Measurements from ENCODE around the gene TAS2R3. TPM values are rescaled to one million over a fixed set of nuclear protein-coding genes. Genes with fewer than 3 reads are reported as not detected.

TAS2R3 gene
- total and polyA plus RNA-seq, 9 of the 15 experiments (the other 6 are each of a cell fraction or from before 2014, with no cell fraction given), result 0.37 to 1.9 (median 1.2) TPM; not detected in 2

GRCh38 chr7:141715794-141716689 is 47.9 kb upstream of the TAS2R3 start (continued):
- TF ChIP-seq CTCFL (IDR thresholded peaks at IDR 0.05; ENCODE audit: borderline replicate concordance, insufficient read depth, low read depth, low read length, poor library complexity, severe bottlenecking) (no peak), ZNF695 (CRISPR knock-in tag; IDR thresholded peaks at IDR 0.05) (no peak), HMBOX1 (IDR thresholded peaks at IDR 0.05) (no peak), ZBTB34 (CRISPR knock-in tag; IDR thresholded peaks at IDR 0.05) (no peak), ZNF239 (CRISPR knock-in tag; IDR thresholded peaks at IDR 0.05) (no peak), FOSL1 (tag; conservative IDR thresholded peaks at IDR 0.05) (no peak), L3MBTL2 (IDR thresholded peaks at IDR 0.05) (no peak), RREB1 (CRISPR knock-in tag; IDR thresholded peaks at IDR 0.05) (no peak), MLX (CRISPR knock-in tag; conservative IDR thresholded peaks at IDR 0.05) (no peak), PCBP1 (IDR thresholded peaks at IDR 0.05; ENCODE audit: low read depth, low read length, poor library complexity, severe bottlenecking) (peak; percentile 64), ADNP (tag; IDR thresholded peaks at IDR 0.05) (no peak), ZBTB17 (CRISPR knock-in tag; IDR thresholded peaks at IDR 0.05) (no peak), HNRNPK (IDR thresholded peaks at IDR 0.05; ENCODE audit: low read depth, low read length, poor library complexity, severe bottlenecking) (peak; percentile 57), JUNB (CRISPR knock-in tag; conservative IDR thresholded peaks at IDR 0.05) (no peak), EHMT2 (IDR thresholded peaks at IDR 0.05) (peak; percentile 79), ZNF75A (CRISPR knock-in tag; IDR thresholded peaks at IDR 0.05) (no peak)
